NCI-H1105 treated with DMSO at 0.1 percent for 48 hours (cell line): ENCODE data around the gene ZNF160.
"Not testable (repeated sequence)": the region's sequence is repeated elsewhere in the genome, so short reads cannot be mapped to it uniquely, and the experiment has no call there.

Experiments
- DNase-seq: peaks from one replicate; lab custom pipeline; 2025; lab: John Stamatoyannopoulos, UW

Gene ZNF160

GRCh38 chr19:53103234-53104203, at the start of gene ZNF160:
Gene ZNF160 (minus strand): TSS chr19:53103422. CDS start chr19:53086276, 17,146 bp downstream.
- DNase-seq, result peak; percentile 92

- no peak for DNase-seq
Observed at GRCh38 chr19:53147645-53148044, 44.4 kb upstream of the ZNF160 start.

DNA sequence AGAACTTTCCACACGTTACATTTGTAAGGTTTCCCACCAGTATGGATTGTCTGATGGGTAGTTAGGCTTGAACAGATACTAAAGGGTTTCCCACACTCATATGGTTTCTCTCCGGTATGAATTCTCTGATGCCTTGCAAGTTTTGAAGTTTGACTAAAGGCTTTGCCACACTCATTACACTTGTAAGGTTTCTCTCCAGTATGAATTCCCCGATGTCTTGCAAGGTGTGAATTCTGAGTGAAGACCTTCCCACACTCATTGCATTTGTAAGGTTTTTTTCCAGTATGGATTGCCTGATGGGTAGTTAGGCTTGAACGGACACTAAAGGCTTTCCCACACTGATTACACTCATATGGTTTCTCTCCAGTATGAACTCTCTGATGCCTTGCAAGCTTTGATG, 37.1 kb upstream of the ZNF160 start:
- DNase-seq, result no peak

DNA sequence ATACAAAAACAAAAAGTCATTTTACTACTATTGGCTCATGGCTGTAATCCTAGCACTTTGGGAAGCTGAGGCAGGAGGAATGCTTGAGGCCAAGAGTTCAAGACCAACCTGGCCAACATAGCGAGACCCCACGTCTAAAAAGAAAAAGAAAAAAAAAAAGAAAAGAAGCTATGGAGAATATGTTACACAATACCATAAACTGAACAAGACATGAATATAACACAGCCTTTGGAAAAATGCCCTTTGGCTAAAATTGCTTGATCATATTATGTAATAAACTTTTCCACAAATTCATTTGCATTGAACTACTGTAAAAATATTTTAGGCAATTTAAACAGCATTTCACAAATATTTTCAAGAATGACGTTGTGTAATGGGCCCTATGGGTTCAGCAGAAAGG, 33.2 kb upstream of the ZNF160 start:
- no peak for DNase-seq

GRCh38 chr19:53132141-53132991, 29.1 kb upstream of the ZNF160 start, which contains the start of gene ZNF415:
Gene ZNF415 (minus strand): TSS chr19:53132910. CDS start chr19:53122676, 10,234 bp downstream.
- DNase-seq, result no peak

- no peak for DNase-seq
Observed at GRCh38 chr19:53131727-53132126, 28.5 kb upstream of the ZNF160 start.

DNA sequence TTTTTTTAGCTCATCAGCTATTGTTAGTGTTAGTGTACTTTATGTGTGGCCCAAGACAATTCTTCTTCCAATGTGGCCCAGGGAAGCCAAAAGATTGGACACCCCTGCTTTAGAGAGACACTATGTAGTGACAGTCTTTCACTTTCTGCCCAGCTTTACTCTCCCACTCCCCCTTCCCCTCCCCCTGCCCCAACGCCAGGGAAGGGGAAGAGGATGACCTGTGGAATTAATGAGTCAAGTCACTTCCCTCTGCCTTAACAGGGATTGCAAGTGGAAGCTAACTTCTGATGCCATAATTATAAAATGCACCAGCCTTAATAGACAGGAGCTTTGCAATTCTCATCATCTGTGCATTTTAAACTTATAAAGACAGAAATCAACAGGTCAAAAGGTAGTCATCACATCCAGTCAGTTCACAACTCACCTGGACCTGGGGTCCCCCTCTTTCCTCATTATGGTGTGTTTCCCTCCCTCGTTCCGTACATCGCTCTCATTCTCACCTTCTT, 27.9 kb upstream of the ZNF160 start:
- no peak for DNase-seq

DNA sequence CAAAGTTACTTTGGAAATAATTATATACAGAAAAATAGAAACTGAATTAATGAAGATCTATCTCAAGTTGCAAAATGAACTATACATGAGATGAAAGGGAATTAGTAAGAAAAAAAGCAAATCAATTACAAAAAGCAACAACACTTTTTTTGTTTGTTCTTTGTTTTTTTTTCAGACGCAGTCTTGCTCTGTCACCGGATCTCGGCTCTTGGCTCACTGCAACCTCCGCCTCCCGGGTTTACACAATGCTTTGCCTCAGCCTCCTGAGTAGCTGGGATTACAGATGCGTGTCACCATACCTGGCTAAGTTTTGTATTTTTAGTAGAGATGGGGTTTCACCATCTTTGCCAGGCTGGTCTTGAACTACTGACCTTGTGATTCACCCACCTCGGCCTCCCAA, 27.3 kb upstream of the ZNF160 start:
- no peak for DNase-seq

DNA sequence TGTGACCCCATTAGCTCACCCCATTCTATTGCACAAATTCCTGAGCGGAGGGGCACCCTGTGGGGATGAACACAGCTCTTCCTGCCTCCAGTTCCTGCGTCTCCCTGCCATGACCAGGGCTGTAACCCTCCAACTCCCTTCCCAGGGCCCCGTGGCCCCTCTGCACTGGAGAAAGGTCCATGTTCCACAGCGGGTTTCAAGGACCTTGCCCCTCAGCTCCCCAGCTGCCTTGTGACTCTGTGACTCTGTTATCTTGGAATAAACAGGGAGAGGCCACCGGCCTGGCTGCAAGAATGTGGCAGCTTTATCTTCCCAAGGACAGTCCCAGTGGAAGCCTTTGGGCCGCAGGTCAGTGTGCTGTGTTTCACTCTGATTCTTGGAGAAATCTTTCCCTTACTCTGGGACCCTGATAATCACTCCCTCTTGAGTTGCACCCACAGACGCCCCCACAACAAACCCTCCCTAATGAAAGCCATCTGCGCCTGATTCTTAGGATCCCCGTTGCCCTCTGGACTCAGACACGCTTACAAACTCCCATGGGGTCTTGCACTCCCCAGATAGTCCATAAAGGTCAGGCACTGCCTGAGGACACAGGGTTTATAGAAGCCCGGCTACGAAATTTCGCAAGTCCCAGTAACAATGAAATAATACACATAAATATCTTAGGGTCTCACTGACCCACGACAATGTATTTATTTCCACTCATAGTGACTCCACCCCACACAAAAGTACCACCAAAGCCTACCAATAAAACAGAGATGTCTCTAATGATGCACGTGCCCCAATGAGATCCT, 23.7 kb upstream of the ZNF160 start:
- DNase-seq, result not testable (repeated sequence)

DNA sequence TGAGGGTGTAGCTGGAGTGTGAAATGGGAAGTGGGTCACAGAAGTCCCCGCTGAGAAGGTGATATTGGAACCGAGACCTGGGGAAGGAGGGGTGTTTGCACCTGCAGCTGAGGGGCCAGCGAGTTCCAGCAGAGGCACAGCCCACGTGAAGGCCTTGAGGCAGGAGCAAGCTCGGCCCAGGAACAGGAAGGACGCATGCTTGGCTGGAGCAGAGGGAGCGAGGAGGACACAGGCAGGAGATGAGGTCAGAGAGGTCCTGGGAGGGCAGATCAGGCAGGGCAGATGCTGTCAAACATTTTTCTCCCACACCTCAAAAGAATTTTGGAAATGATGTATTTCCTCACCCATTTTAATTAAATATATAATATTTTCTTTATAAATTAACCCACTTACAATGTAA, 20.2 kb upstream of the ZNF160 start:
- DNase-seq, result no peak

- no peak for DNase-seq
Observed at GRCh38 chr19:53112286-53112685, 9.1 kb upstream of the ZNF160 start.

- DNase-seq, result no peak
Observed at GRCh38 chr19:53109527-53109926, 6.3 kb upstream of the ZNF160 start.

- no peak for DNase-seq
Observed at GRCh38 chr19:53102756-53103233, 427 bp downstream of the ZNF160 start.

DNA sequence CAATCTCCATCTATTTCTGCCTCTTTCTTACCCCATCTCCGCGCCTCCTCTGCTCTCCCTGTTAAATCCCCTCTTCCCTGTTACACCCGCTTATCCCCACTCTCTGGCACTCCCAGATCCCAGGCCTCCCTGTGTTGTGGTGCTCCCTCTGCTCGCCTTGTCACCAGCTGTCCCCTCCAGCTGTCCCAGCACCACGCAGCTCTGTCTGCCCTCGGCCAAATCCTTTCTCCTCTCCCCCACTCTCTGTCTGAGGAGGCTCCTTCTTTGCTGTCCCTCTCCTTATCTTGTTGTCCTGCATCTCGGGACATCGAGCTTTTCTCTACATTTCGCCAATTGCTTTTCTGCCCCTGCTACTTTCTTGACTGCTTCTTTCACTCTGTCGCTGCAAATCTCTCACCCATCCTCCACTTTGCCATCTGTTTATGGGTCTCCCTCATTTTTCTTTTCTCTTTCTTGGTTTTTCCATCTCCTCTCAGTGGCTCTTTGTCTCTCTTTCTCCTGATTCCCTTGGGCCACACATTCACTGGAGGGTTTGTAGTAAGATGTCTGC, 941 bp downstream of the ZNF160 start:
- DNase-seq, result no peak

- no peak for DNase-seq
Observed at GRCh38 chr19:53101518-53101917, 1.7 kb downstream of the ZNF160 start.

DNA sequence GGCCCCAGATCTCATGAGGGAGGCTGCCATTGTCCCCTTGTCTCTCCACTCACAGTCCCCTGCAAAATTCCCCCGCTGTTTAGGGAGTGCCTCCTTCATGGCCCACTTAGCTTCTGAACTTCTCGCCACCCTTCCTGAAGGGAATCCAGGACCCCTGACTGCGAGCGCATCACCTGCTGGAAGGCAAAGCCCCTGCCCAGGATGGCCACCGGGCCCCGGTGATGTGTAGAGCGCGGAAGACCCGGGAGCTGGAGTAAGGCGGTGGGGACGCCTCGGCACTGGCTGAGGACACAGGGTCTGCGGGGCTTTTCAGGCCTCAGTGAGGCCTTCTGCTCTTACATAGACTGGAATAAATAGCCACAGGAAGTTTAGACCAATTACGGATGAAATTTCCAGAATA, 4.7 kb downstream of the ZNF160 start:
- not testable (repeated sequence) for DNase-seq

GRCh38 chr19:53096982-53097690, 6.1 kb downstream of the ZNF160 start:
- not testable (repeated sequence) for DNase-seq

GRCh38 chr19:53096579-53096978, 6.6 kb downstream of the ZNF160 start:
- not testable (repeated sequence) for DNase-seq

DNA sequence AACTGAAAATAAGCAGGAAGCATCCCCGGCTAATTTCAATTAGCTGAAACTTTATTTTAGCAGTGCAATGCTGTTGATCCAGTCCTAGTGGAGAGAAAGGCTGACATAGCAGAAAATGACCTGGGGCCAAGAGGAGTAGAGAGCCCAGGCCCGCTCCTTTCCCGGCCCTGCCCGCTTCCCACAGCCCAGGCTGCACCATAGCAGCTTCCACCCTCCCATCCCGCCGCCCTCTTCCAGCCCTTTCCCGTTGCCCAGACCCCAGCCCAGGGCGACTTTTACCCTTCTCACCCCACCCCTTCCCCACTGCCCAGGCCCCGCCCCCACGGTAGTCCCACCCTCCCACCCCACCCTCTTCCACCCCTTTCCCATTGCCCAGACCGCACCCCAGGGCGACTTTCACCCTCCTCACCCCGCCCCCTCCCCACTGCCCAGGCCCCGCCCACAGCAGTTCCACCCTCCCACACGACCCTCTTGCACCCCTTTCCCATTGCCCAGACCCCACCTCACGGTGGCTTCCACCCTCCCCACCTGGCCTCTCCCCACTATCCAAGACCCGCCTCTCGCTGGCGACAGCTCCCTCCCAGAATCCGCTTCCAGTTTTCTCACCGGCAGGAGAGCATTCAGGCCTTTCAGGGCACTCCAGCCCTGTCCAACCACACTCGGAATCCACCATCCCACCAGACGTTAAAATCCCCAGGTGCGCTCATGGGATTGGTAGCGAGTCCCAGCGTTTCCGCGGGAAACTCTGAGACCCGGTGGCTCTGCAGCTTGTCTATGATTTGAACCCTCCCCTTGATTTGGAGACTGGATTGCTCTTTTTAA, 8.3 kb downstream of the ZNF160 start:
- no peak for DNase-seq

GRCh38 chr19:53092723-53093122, 10.5 kb downstream of the ZNF160 start:
- no peak for DNase-seq
